SK-N-SH treated with all-trans-retinoic acid at 6 μM for 48 hours (cell line): ENCODE results near the gene LPP.
A peak's percentile ranks its signal among the peaks of the same experiment; 100 is the strongest.

Source experiments
- ATAC-seq: fragments of 200-7000 bp; cut with Tn5 transposase; 3 replicates; pipeline ENCODE4 v1.9.1; 2020; ENCODE audit warnings: mild to moderate bottlenecking, moderate library complexity
- ARNTL ChIP-seq: fragments of 450-650 bp; formaldehyde crosslinking; IDR thresholded peaks from 2 replicates; pipeline ENCODE4 v1.5.0; 2020; ENCODE audit warnings: low read depth, mild to moderate bottlenecking, moderate library complexity, borderline replicate concordance
- BACH2 ChIP-seq: fragments of 250-450 bp; sonication (Bioruptor Pico); IDR thresholded peaks from 2 replicates; pipeline ENCODE4 v1.9.0; 2021; ENCODE audit warnings: mild to moderate bottlenecking, borderline replicate concordance
- CREB5 ChIP-seq: fragments of 250-450 bp; sonication (Bioruptor Pico); IDR thresholded peaks from 2 replicates; pipeline ENCODE4 v1.5.1; 2020; ENCODE audit warnings: low read depth, mild to moderate bottlenecking, moderate library complexity
- CSRNP3 ChIP-seq: fragments of 250-450 bp; sonication (Bioruptor Pico); IDR thresholded peaks from 2 replicates; pipeline ENCODE4 v1.5.1; 2021; ENCODE audit warnings: mild to moderate bottlenecking, moderate library complexity
- ESRRG ChIP-seq: fragments of 250-450 bp; sonication (Bioruptor Pico); IDR thresholded peaks from 2 replicates; pipeline ENCODE4 v1.6.1; 2021; ENCODE audit warnings: mild to moderate bottlenecking
- GLIS3 ChIP-seq: fragments of 250-450 bp; sonication (Bioruptor Pico); IDR thresholded peaks from 2 replicates; pipeline ENCODE4 v1.5.0; 2020; ENCODE audit warnings: mild to moderate bottlenecking, moderate library complexity
- ISL1 ChIP-seq: fragments of 250-450 bp; sonication (Bioruptor Pico); IDR thresholded peaks from 2 replicates; pipeline ENCODE4 v2.1.2; 2022; ENCODE audit warnings: mild to moderate bottlenecking, moderate library complexity
- OSR1 ChIP-seq: fragments of 250-450 bp; sonication (Bioruptor Pico); IDR thresholded peaks from 2 replicates; pipeline ENCODE4 v1.8.0; 2022; ENCODE audit warnings: moderate library complexity, mild to moderate bottlenecking, inconsistent platforms
- PATZ1 ChIP-seq: fragments of 250-450 bp; sonication (Bioruptor Pico); IDR thresholded peaks from 2 replicates; pipeline ENCODE4 v1.8.0; 2020; ENCODE audit warnings: mild to moderate bottlenecking, moderate library complexity, borderline replicate concordance
- POU6F1 ChIP-seq: fragments of 250-450 bp; sonication (Bioruptor Pico); IDR thresholded peaks from 2 replicates; pipeline ENCODE4 v1.8.0; 2021; ENCODE audit warnings: low read depth, mild to moderate bottlenecking, moderate library complexity, borderline replicate concordance
- PPARA ChIP-seq: fragments of 250-450 bp; sonication (Bioruptor Pico); IDR thresholded peaks from 2 replicates; pipeline ENCODE4 v1.5.0; 2020; ENCODE audit warnings: mild to moderate bottlenecking, borderline replicate concordance
- RARB ChIP-seq: fragments of 250-450 bp; sonication (Bioruptor Pico); IDR thresholded peaks from 2 replicates; pipeline ENCODE4 v1.8.0; 2021; ENCODE audit warnings: mild to moderate bottlenecking, moderate library complexity
- SNAI2 ChIP-seq: fragments of 250-450 bp; sonication (Bioruptor Pico); IDR thresholded peaks from 2 replicates; pipeline ENCODE4 v1.5.0; 2020; ENCODE audit warnings: mild to moderate bottlenecking, moderate library complexity
- TCF4 ChIP-seq: fragments of 250-450 bp; sonication (Bioruptor Pico); IDR thresholded peaks from 2 replicates; pipeline ENCODE4 v1.8.0; 2021; ENCODE audit warnings: mild to moderate bottlenecking, moderate library complexity, borderline replicate concordance
- TOX ChIP-seq: fragments of 250-450 bp; sonication (Bioruptor Pico); IDR thresholded peaks from 2 replicates; pipeline ENCODE4 v1.8.0; 2021; ENCODE audit warnings: mild to moderate bottlenecking, moderate library complexity, borderline replicate concordance
- TSHZ2 ChIP-seq: fragments of 250-450 bp; sonication (Bioruptor Pico); IDR thresholded peaks from 2 replicates; pipeline ENCODE4 v1.5.0; 2020; ENCODE audit warnings: mild to moderate bottlenecking, moderate library complexity
- ZC3H10 ChIP-seq: fragments of 250-450 bp; sonication (Bioruptor Pico); IDR thresholded peaks from 2 replicates; pipeline ENCODE4 v1.5.1; 2021; ENCODE audit warnings: mild to moderate bottlenecking, moderate library complexity
- ZFP3 ChIP-seq: fragments of 250-450 bp; sonication (Bioruptor Pico); IDR thresholded peaks from 2 replicates; pipeline ENCODE4 v1.5.0; 2020; ENCODE audit warnings: mild to moderate bottlenecking, moderate library complexity
- ZFP30 ChIP-seq: fragments of 450-650 bp; formaldehyde crosslinking; IDR thresholded peaks from 2 replicates; pipeline ENCODE4 v1.5.0; 2022; ENCODE audit warnings: mild to moderate bottlenecking, moderate library complexity
- ZNF565 ChIP-seq: fragments of 450-650 bp; formaldehyde crosslinking; conservative IDR thresholded peaks from 2 replicates; pipeline ENCODE4 v1.5.0; 2020; ENCODE audit warnings: low read depth, mild to moderate bottlenecking, moderate library complexity
- ZNF70 ChIP-seq: fragments of 450-650 bp; formaldehyde crosslinking; IDR thresholded peaks from 2 replicates; pipeline ENCODE4 v1.5.0; 2020; ENCODE audit warnings: mild to moderate bottlenecking, moderate library complexity
- ZNF8 ChIP-seq: fragments of 450-650 bp; formaldehyde crosslinking; IDR thresholded peaks from 2 replicates; pipeline ENCODE4 v1.5.0; 2020; ENCODE audit warnings: mild to moderate bottlenecking, moderate library complexity

LPP gene

GRCh38 chr3:188707381-188708288 is 553.7 kb downstream of the LPP start:
- ATAC-seq, result no peak
- TF ChIP-seq ZFP3 (CRISPR knock-in tag), result no peak
- TF ChIP-seq GLIS3 (CRISPR knock-in tag), result no peak
- no peak for TF ChIP-seq PPARA (CRISPR knock-in tag)
- TF ChIP-seq SNAI2, result no peak
- TF ChIP-seq BACH2 (CRISPR knock-in tag), result no peak
- TF ChIP-seq ZNF8, result no peak
- no peak for TF ChIP-seq ZNF565 (CRISPR knock-in tag)
- no peak for TF ChIP-seq ZNF70 (CRISPR knock-in tag)
- TF ChIP-seq ZC3H10 (CRISPR knock-in tag), result no peak
- TF ChIP-seq ARNTL, result no peak
- no peak for TF ChIP-seq CREB5 (CRISPR knock-in tag)
- TF ChIP-seq ZFP30 (CRISPR knock-in tag), result no peak
- no peak for TF ChIP-seq TOX (CRISPR knock-in tag)
- TF ChIP-seq ISL1 (CRISPR knock-in tag), result no peak
- TF ChIP-seq POU6F1, result no peak
- TF ChIP-seq RARB (CRISPR knock-in tag), result no peak
- TF ChIP-seq PATZ1, result no peak
- TF ChIP-seq TSHZ2, result no peak
- TF ChIP-seq, all 23 proteins: peak for 0

GRCh38 chr3:188711881-188712247 is 557.9 kb downstream of the LPP start:
- TF ChIP-seq ZC3H10 (CRISPR knock-in tag) (no peak), RARB (CRISPR knock-in tag) (no peak), ZNF8 (no peak), ZNF565 (CRISPR knock-in tag) (no peak), ZNF70 (CRISPR knock-in tag) (no peak), ZFP3 (CRISPR knock-in tag) (no peak), PPARA (CRISPR knock-in tag) (no peak), CREB5 (CRISPR knock-in tag) (no peak), POU6F1 (no peak), GLIS3 (CRISPR knock-in tag) (no peak), OSR1 (no peak), TSHZ2 (no peak), ARNTL (no peak), ESRRG (CRISPR knock-in tag) (no peak), BACH2 (CRISPR knock-in tag) (no peak), TCF4 (CRISPR knock-in tag) (no peak), ISL1 (CRISPR knock-in tag) (no peak), CSRNP3 (CRISPR knock-in tag) (no peak)
- TF ChIP-seq, all 23 proteins: peak for 0
- ATAC-seq, result peak; percentile 38
